Neural progenitor cell (in vitro differentiated cells): ENCODE measurements around the gene NRP1.

Source experiments
- CTCF ChIP-seq: fragments of 200-600 bp; sonication (generic); IDR thresholded peaks from 2 replicates; pipeline ENCODE4 v1.5.1; 2017; ENCODE audit warnings: antibody characterized with exemption, mild to moderate bottlenecking
- EZH2 ChIP-seq: fragments of 200-600 bp; sonication (generic); IDR thresholded peaks from 2 replicates; pipeline ENCODE4 v1.6.1; 2017; ENCODE audit warnings: antibody characterized with exemption, mild to moderate bottlenecking, moderate library complexity
- EZH2phosphoT487 ChIP-seq: fragments of 200-600 bp; sonication (generic); IDR thresholded peaks from 2 replicates; pipeline ENCODE4 v1.6.1; 2017; ENCODE audit warnings: antibody characterized with exemption

GRCh38 chr10:33352615-33353014 is 18.1 kb upstream of the NRP1 start:
- TF ChIP-seq CTCF = no peak
- TF ChIP-seq EZH2 = no peak
- TF ChIP-seq EZH2phosphoT487 = no peak
